Tibial artery (tissue), 4 donors: ENCODE results near the gene OR2T5.
"Not testable (repeated sequence)": the region's sequence is repeated elsewhere in the genome, so short reads cannot be mapped to it uniquely, and the experiment has no call there.

Experiments
- DNase-seq, 2 donors: peaks; one replicate each; pipeline ENCODE4 v3.0.0-alpha.2; 2019
- H3K27ac ChIP-seq, 2 donors: fragments of 200-600 bp; sonication (generic) in 1 of 2; 1 replicate in 1 of 2; 2 replicates in 1 of 2; pipeline ENCODE4 v1.5.1; 2018 to 2019; ENCODE audit warnings: mild to moderate bottlenecking in 1 of 2
- H3K27me3 ChIP-seq, 2 donors: fragments of 200-600 bp; sonication (generic) in 1 of 2; one replicate each; pipeline versions ENCODE4 v1.5.1 to v1.6.0; 2016 to 2019
- H3K36me3 ChIP-seq, 3 donors: fragments of 200-600 bp; sonication (generic) in 2 of 3; one replicate each; pipeline ENCODE4 v1.5.1; 2016 to 2019; ENCODE audit warnings: mild to moderate bottlenecking in 2 of 3
- H3K4me1 ChIP-seq, 4 donors: fragments of 200-600 bp; sonication (generic) in 2 of 4; 1 replicate in 3 of 4; 2 replicates in 1 of 4; pipeline ENCODE4 v1.5.1; 2016 to 2019
- H3K4me3 ChIP-seq, 2 donors: fragments of 200-600 bp; sonication (generic) in 1 of 2; 1 replicate in 1 of 2; 2 replicates in 1 of 2; pipeline ENCODE4 v1.5.1; 2018 to 2019; ENCODE audit warnings: mild to moderate bottlenecking in 2 of 2
- H3K9me3 ChIP-seq, 3 donors: fragments of 200-600 bp; sonication (generic) in 1 of 3; one replicate each; pipeline ENCODE4 v1.5.1; 2016 to 2019
- intact Hi-C: fragments of 100-400 bp; cut with DNase I; formaldehyde crosslinking; loops from one replicate; pipeline ENCODE4 v1.15.0; 2023; ENCODE audit warnings: low total_unique reads

OR2T5 gene

GRCh38 chr1:248488289-248488688 is at the start of gene OR2T5:
TSS of gene OR2T5 (plus strand) at chr1:248488589. CDS start at chr1:248488589, 0 bp downstream.
- H3K9me3 ChIP-seq, H3K36me3 ChIP-seq, H3K4me1 ChIP-seq, H3K27ac ChIP-seq, H3K27me3 ChIP-seq, H3K4me3 ChIP-seq, DNase-seq, intact Hi-C loops: not testable (repeated sequence)

- H3K4me3 ChIP-seq, H3K9me3 ChIP-seq, H3K36me3 ChIP-seq, H3K4me1 ChIP-seq, H3K27me3 ChIP-seq, intact Hi-C loops, DNase-seq, H3K27ac ChIP-seq: not testable (repeated sequence)
These were observed 49.7 kb upstream of the OR2T5 start for GRCh38 chr1:248438668-248439067.

GRCh38 chr1:248439283-248439682 is 49.1 kb upstream of the OR2T5 start:
- H3K9me3 ChIP-seq, DNase-seq, H3K27ac ChIP-seq, H3K27me3 ChIP-seq, H3K36me3 ChIP-seq, H3K4me1 ChIP-seq, intact Hi-C loops, H3K4me3 ChIP-seq: not testable (repeated sequence)

- intact Hi-C loops, H3K9me3 ChIP-seq, H3K27me3 ChIP-seq, H3K36me3 ChIP-seq, H3K4me1 ChIP-seq, DNase-seq, H3K27ac ChIP-seq, H3K4me3 ChIP-seq: not testable (repeated sequence)
These were observed 45.7 kb upstream of the OR2T5 start for GRCh38 chr1:248442500-248443277.

- H3K27ac ChIP-seq, DNase-seq, H3K4me1 ChIP-seq, H3K36me3 ChIP-seq, H3K9me3 ChIP-seq, intact Hi-C loops, H3K27me3 ChIP-seq, H3K4me3 ChIP-seq: not testable (repeated sequence)
These were observed 43.8 kb upstream of the OR2T5 start for GRCh38 chr1:248444603-248445002.

GRCh38 chr1:248445399-248445798 is 43.0 kb upstream of the OR2T5 start, which contains the start of gene OR2T2:
TSS of gene OR2T2 (plus strand) at chr1:248445637. CDS start at chr1:248452798, 7,161 bp downstream.
- intact Hi-C loops, H3K27me3 ChIP-seq, DNase-seq, H3K36me3 ChIP-seq, H3K9me3 ChIP-seq, H3K27ac ChIP-seq, H3K4me1 ChIP-seq, H3K4me3 ChIP-seq: not testable (repeated sequence)

GRCh38 chr1:248448409-248449074 is 39.8 kb upstream of the OR2T5 start:
- H3K27me3 ChIP-seq, H3K4me1 ChIP-seq, H3K36me3 ChIP-seq, H3K9me3 ChIP-seq, H3K27ac ChIP-seq, DNase-seq, H3K4me3 ChIP-seq, intact Hi-C loops: not testable (repeated sequence)

GRCh38 chr1:248449821-248450465 is 38.4 kb upstream of the OR2T5 start:
- DNase-seq, H3K36me3 ChIP-seq, H3K4me3 ChIP-seq, H3K9me3 ChIP-seq, H3K4me1 ChIP-seq, H3K27me3 ChIP-seq, intact Hi-C loops, H3K27ac ChIP-seq: not testable (repeated sequence)

- DNase-seq, H3K9me3 ChIP-seq, H3K27ac ChIP-seq, intact Hi-C loops, H3K36me3 ChIP-seq, H3K4me1 ChIP-seq, H3K4me3 ChIP-seq, H3K27me3 ChIP-seq: not testable (repeated sequence)
These were observed 37.8 kb upstream of the OR2T5 start for GRCh38 chr1:248450466-248451145.

GRCh38 chr1:248453619-248454018 is 34.8 kb upstream of the OR2T5 start:
- H3K27me3 ChIP-seq, DNase-seq, H3K4me1 ChIP-seq, intact Hi-C loops, H3K36me3 ChIP-seq, H3K4me3 ChIP-seq, H3K27ac ChIP-seq, H3K9me3 ChIP-seq: not testable (repeated sequence)

- H3K4me3 ChIP-seq, intact Hi-C loops, H3K4me1 ChIP-seq, H3K9me3 ChIP-seq, H3K27me3 ChIP-seq, DNase-seq, H3K27ac ChIP-seq, H3K36me3 ChIP-seq: not testable (repeated sequence)
These were observed 33.3 kb upstream of the OR2T5 start for GRCh38 chr1:248455045-248455444.

GRCh38 chr1:248456635-248457034 is 31.8 kb upstream of the OR2T5 start:
- DNase-seq, H3K27me3 ChIP-seq, intact Hi-C loops: not testable (repeated sequence)

GRCh38 chr1:248459117-248459516 is 29.3 kb upstream of the OR2T5 start:
- H3K27ac ChIP-seq, H3K4me1 ChIP-seq, DNase-seq, H3K27me3 ChIP-seq, intact Hi-C loops, H3K36me3 ChIP-seq, H3K4me3 ChIP-seq, H3K9me3 ChIP-seq: not testable (repeated sequence)

More at GRCh38 chr1:248456635-248457034, 31.8 kb upstream of the OR2T5 start:
- not testable (repeated sequence) for H3K27ac ChIP-seq, H3K4me1 ChIP-seq, H3K36me3 ChIP-seq, H3K9me3 ChIP-seq, H3K4me3 ChIP-seq
